AG04450 (cell line): ENCODE data around the gene SEMA5B. TPM values are rescaled to one million over a fixed set of nuclear protein-coding genes. Genes with fewer than 3 reads are reported as not detected.
A peak's percentile ranks its signal among the peaks of the same experiment; 100 is the strongest.

Experiments
- CTCF ChIA-PET: fragments of 300-600, 350-600 bp; formaldehyde crosslinking; extraction: SDS; loops from one replicate; lab custom pipeline; 2022; ENCODE audit warnings: antibody characterized with exemption, inconsistent platforms; lab: Charles Lee
- POLR2A ChIA-PET: fragments of 350-600 bp; formaldehyde crosslinking; extraction: SDS; loops from one replicate; lab custom pipeline; 2021; ENCODE audit warnings: antibody characterized with exemption, inconsistent platforms; lab: Yijun Ruan, JAX
- DNase-seq: peaks from one replicate; pipeline ENCODE4 v3.0.0-alpha.2; 2011; ENCODE audit warnings: low read depth, low spot score
- H3K27ac ChIP-seq: one replicate; pipeline ENCODE4 v1.5.1; 2012; ENCODE audit warnings: low read depth, low read length, control low read depth
- H3K27me3 ChIP-seq: one replicate; pipeline ENCODE4 v1.6.0; 2012; ENCODE audit warnings: low read length; ENCODE audit not compliant: control insufficient read depth, insufficient read depth
- H3K4me3 ChIP-seq: 2 replicates; pipeline ENCODE4 v1.5.1; 2011; ENCODE audit warnings: mild to moderate bottlenecking, low read depth, low read length, control low read depth
- H3K9me3 ChIP-seq: 2 replicates; pipeline ENCODE4 v1.5.1; 2012; ENCODE audit warnings: low read length; ENCODE audit not compliant: control insufficient read depth, insufficient read depth
- CTCF ChIP-seq: IDR thresholded peaks from 2 replicates; pipeline ENCODE4 v1.5.1; 2011; ENCODE audit warnings: low read depth, low read length, control low read depth, inconsistent platforms
- polyA plus RNA-seq: library from polyadenylated mRNA; depleted of rRNA; stranded (reverse); fragments of >200 nt; gene quantifications from 2 replicates; pipeline ENCODE4 v1.2.3, GENCODE V29; 2011

SEMA5B gene
- polyA plus RNA-seq, 1 experiment = not detected

DNA sequence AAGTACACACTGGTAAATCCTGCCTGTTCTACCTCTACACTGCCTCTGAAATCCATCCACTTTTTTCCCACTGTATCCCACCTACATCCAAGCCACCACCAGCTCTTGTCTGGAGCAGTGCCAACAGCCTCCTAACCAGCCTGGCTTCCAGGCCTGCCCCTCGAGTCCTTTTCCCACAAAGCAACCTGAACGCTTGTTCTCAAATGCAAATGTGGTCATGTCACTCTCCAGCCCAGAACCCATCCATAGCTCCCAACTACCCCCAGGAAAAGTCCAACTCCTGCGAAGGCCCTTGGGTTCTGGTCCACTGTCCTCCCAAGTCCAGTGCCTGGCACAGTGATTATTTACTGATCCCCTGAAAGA is 83.8 kb downstream of the SEMA5B start:
- POLR2A ChIA-PET = no interaction called here
- DNase-seq = no peak
- Histone ChIP-seq H3K27me3 (peaks cover 38% of the 10 kb centered on the region), H3K9me3 (no peaks in the 10 kb centered on the region), H3K4me3 (no peak overlapping the region), H3K27ac (no peak overlapping the region)
- CTCF ChIA-PET = interaction anchor here (0.6 to 3.7 kb wide), 12 partner anchors 10 to 1118 kb away, joined by 3 to 51 read pairs (median 6); partner anchors contain the start of genes PDIA5 and SEMA5B
- TF ChIP-seq CTCF = no peak

DNA sequence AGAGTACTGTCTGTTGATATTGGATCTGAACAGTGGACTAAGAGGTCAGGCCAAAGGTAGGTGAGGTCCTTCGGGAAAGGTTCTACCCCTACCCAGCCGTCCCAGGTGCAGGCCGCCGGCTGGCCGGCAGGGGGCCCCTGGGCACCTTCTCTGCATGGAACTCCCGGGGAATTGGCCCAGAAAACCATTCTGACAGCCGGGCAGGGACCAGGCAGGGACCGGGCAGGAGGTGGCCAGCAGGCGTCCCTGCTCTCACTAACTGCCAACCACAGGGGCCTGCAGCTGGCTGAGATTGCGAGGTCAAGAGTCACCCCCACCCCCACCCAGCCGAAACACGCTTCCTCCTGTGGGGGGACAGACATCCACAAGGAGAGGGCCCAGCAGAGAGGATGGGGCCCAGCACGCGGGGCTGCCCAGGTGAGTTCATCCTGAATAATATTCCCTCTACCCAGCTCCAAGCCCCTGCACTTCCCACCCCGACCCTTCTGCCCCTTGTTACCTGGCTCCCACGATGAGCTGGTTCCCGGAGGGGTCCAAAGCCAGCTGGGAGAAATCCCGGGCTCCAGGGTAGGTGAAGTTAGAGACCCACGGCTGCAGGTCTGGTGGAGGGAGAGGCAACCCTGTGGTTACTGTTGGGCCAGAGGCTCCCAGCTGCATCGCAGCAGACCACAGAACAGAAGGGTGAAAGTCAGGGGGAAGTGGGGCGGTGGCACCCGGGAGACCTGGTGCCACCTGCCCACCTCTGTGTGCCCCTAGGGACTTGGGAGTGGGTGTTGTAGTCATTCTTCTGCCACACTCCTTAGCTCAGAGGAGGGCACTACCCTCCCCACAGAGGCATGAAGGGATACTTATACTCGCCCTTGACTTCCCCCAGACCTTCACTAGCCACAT is 84.4 kb downstream of the SEMA5B start:
- Histone ChIP-seq H3K4me3 (no peak overlapping the region), H3K27ac (no peak overlapping the region), H3K27me3 (peaks cover 44% of the 10 kb centered on the region), H3K9me3 (no peaks in the 10 kb centered on the region)
- TF ChIP-seq CTCF = peak; percentile 95
- ChIA-PET CTCF (interaction anchor here (0.6 to 3.7 kb wide), 35 partner anchors 8 to 1396 kb away, joined by 3 to 51 read pairs (median 4); partner anchors contain the start of genes PDIA5 and SEMA5B), POLR2A (no interaction called here)
- peak; percentile 11 for DNase-seq

- TF ChIP-seq CTCF = no peak
- Histone ChIP-seq H3K27ac (no peak overlapping the region), H3K4me3 (no peak overlapping the region), H3K27me3 (peaks cover 46% of the 10 kb centered on the region), H3K9me3 (no peaks in the 10 kb centered on the region)
- DNase-seq = no peak
- ChIA-PET CTCF (interaction anchor here (0.6 to 3.7 kb wide), 33 partner anchors 9 to 1395 kb away, joined by 3 to 51 read pairs (median 4); partner anchors contain the start of genes PDIA5 and SEMA5B), POLR2A (no interaction called here)
Observed at GRCh38 chr3:122942239-122942638, 85.3 kb downstream of the SEMA5B start.

GRCh38 chr3:122941228-122942206 is 86.0 kb downstream of the SEMA5B start:
- peak; percentile 60 for TF ChIP-seq CTCF
- H3K27me3 ChIP-seq = peaks cover 39% of the 10 kb centered on the region
- ChIA-PET POLR2A (no interaction called here), CTCF (interaction anchor here (0.6 to 3.7 kb wide), 15 partner anchors 12 to 1394 kb away, joined by 3 to 51 read pairs (median 5); partner anchors contain the start of gene SEMA5B)
- no peak overlapping the region for H3K4me3 ChIP-seq
- no peak for DNase-seq
- no peaks in the 10 kb centered on the region for H3K9me3 ChIP-seq
- no peak overlapping the region for H3K27ac ChIP-seq
